Stimulated activated CD4-positive, alpha-beta T cell treated with anti-CD3 and anti-CD28 coated beads, Interleukin-2, amount 100 ng/mL, for 4 hours (primary cell): ENCODE results near the gene OR8I2.
"Not testable (repeated sequence)": the region's sequence is repeated elsewhere in the genome, so short reads cannot be mapped to it uniquely, and the experiment has no call there.

Experiments used
- DNase-seq: peaks from one replicate; pipeline ENCODE4 v3.0.0-alpha.2; 2020; ENCODE audit warnings: low read depth

The OR8I2 gene

DNA sequence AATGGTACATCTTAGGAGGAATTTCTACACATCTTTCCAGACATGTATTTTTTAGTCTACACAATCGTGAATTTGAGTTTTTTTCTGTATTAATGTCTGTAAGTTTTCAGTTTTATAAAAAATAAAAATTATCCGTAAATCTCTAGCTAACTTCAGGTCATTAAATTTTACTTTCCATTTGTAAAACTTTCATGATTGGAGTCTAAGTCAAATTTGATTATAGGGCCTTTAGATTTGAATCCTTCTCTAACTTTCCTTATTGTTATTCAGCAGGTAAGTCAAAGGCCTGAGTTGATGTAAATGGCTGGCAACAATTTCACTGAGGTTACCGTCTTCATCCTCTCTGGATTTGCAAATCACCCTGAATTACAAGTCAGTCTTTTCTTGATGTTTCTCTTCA, at the start of gene OR8I2:
Gene OR8I2 (plus strand): TSS at position 301 of the 400 bp plus-strand sequence. CDS start 0 bp downstream, at position 301.
- DNase-seq: no peak

DNA sequence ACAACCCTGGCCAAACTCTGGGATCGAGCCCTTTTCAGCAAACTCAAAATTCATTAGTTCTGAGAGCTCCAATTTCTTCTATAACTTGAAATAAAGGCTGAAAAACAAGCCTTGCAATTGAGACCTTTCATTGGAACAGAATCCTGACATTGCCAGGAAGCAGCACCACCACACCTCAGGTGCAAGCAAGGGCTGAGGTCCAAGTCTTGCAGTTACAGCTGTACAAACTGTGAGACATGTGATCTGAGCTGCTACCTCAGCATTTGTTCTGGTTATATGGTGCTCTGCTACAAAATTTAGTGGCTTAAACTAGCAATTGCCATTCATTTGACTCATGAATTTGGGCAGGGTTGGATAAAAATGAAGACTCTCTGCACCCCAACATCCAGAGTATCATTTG, 47.6 kb upstream of the OR8I2 start:
- DNase-seq: no peak

DNA sequence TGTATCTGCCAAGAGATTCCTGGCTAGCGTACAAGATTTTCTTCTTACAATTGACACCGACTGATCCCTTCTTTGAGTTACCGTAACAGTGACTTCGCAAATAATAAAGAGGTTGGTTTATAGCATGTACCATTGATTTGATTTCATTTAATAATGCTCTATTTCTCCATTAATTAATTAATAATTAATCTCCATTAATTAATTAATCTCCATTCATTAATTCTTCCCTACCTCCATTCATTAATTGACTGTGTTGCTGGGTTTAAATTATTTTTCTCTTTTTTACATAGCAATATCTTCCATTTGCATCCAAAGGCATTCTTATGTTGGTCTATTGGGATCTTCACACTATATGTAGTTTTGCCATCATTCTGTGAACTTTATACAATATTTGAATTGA, 44.6 kb upstream of the OR8I2 start:
- no peak for DNase-seq

DNA sequence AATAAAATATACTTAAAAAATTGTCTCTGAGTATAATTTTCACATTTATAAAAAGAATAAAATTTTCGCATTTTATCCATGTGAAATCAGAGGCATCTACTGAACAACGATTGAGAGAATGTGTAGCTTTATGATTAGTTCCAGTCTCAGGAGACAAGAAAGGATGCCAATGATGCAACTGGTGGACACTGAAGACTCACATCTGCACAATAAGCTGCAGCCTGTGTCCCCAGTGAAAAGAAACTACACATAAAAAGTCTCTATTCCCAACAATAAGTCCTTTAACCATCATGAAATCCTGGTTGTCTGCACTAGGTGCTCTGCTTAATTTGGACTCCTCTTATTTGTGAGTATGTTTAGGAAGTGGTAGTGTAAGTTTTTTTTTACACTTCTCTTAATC, 43.6 kb upstream of the OR8I2 start:
- no peak for DNase-seq

DNA sequence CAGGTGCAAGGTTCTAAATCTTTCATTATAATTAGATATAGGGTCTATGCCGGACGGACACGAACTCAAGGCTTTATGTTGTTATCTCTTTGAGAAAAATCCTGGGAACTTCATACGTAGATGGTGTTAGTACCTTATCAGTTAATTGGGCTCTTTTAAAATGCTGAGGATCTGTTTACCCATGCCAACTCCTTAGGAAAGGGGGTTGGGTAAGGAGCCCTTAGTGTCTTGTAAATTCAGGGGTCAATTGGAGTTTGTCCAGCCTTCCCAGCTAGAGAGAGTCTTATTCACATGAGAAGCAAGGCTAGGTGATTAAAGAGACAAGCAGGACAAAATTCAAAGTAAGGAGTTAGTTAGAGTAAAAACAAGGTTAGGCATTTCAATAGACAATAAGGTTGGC, 36.7 kb upstream of the OR8I2 start:
- not testable (repeated sequence) for DNase-seq

DNA sequence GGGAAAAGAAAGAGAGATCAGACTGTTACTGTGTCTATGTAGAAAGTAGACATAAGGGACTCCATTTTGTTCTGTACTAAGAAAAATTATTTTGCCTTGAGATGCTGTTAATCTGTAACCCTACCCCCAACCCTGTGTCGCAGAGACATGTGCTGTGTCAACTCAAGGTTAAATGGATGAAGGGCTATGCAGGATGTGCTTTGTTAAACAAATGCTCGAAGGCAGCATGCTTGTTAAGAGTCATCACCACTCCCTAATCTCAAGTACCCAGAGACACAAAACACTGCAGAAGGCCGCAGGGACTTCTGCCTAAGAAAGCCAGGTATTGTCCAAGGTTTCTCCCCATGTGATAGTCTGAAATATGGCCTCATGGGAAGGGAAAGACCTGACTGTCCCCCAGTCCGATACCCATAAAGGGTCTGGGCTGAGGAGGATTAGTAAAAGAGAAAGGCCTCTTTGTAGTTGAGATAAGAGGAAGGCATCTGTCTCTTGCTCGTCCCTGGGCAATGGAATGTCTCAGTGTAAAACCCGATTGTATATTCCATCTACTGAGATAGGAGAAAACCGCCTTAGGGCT, 35.4 kb upstream of the OR8I2 start:
- DNase-seq: not testable (repeated sequence)

DNA sequence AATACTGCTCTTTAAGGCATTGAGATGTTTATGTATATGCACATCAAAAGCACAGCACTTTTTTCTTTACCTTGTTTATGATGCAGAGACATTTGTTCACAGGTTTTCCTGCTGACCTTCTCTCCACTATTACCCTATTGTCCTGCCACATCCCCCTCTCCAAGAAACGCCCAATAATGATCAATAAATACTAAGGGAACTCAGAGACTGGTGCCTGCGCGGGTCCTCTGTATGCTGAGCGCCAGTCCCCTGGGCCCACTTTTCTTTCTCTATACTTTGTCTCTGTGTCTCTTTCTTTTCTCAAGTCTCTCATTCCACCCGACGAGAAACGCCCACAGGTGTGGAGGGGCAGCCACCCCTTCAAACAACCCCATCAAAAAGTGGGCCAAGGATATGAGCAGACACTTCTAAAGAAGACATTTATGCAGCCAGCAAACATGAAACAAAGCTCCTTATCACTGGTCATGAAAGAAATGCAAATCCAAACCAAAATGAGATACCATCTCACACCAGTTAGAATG, 34.8 kb upstream of the OR8I2 start:
- not testable (repeated sequence) for DNase-seq

DNA sequence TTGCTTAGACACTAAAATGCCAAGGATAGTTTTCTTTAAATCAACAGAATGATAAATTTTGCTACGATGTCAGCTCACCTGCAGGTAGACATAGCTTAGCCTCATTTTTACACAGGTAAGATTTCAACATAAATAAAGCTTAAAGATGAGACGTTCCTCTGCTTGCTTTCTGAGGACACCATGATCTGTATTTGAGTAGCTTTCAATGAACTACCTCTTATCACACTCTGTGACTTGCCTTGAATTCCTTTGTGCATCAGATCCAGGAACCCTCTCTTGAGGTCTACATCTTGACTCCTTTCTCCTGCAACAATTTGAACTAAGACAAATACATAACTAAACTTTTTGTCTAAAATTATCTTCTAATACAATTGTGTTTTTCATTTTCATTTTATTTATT, 26.1 kb upstream of the OR8I2 start:
- no peak for DNase-seq

DNA sequence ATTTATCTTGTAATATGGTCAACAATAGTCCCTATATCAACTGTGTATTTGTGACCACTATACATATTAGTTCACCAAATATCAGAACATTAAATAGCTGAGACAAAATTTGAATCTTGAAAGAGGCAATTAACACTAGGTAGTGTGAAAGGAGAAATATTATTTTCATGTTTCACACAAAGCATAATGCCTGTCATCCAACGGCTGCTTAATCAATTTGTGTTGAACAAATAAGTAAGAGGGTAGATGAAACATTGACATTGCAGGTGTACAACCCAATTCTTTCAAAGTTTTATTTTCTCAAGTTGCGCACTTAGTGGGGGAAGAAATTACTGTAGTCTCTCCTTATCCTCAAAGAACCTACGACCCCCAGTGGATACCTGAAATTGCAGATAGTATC, 3.4 kb upstream of the OR8I2 start:
- DNase-seq: no peak

DNA sequence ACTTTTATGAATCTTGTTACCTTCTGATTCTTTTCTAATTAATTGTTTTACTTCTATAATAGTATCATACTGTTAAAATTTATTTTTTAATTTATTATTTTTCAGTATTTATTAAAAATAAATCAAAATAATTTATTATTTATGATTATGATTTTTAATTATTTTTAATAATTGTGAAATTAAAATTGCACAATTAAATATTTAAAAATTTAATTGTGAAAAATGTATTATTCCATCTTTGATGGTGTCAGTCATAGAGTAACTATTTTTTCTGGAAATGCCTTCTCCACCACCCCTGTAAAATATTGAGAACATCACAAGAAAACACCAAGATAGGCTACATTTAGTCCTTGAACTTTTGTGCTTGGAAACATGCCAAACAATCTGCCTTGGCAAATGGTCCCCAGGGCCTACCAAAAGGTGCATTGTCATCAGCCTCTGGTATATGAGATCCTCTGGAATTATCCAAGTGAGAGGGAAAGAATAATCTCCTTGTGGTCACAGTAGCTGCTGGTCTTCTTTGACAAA, 10.2 kb downstream of the OR8I2 start, which contains the start of gene OR8H2:
Gene OR8H2 (plus strand): TSS at position 478 of the 528 bp plus-strand sequence. CDS start 1,356 bp downstream, outside the sequence.
- no peak for DNase-seq

DNA sequence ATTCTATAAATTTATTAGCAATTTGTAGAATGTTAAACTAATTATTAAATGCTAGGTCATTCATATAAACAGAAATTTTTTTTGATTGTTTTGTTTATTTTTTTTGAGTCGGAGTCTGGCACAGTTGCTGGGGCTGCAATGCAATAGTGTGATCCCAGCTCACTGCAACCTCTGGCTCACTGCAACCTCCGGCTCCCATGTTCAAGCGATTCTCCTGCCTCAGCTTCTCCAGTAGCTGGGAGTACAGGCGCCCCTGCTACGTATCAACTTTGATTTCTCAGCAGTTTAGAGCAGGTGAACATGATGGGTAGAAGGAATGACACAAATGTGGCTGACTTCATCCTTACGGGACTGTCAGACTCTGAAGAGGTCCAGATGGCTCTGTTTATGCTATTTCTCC, 29.0 kb downstream of the OR8I2 start, which contains the start of gene OR8H3:
Gene OR8H3 (plus strand): TSS at position 301 of the 400 bp plus-strand sequence. CDS start 0 bp downstream, at position 301.
- DNase-seq: no peak

DNA sequence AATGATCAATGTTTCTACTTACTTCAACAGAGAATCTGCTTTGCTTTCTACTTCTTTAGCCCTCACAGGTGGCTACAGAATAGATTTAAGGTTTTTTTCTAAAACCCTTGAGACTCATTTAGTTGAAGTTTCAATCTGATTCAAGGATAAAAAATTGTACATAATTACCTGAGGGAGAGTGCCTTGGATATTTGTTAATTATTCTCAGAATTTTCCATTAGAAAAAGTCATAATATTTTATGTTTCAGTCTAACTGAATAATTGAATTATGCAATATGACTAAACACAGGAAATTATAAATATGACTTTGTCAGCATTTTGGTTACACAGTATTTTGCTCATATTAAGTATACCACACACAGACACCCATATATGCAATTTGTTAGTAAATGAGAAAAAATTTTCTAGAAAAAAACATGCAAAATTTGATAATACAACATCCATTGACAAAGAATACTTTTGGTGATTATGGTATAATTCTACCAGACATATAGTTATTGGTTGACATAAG, 47.1 kb downstream of the OR8I2 start, which contains the start of gene OR8J3:
Gene OR8J3 (minus strand): TSS at position 51 of the 511 bp plus-strand sequence. CDS start 2,483 bp downstream, outside the sequence.
- DNase-seq: no peak

DNA sequence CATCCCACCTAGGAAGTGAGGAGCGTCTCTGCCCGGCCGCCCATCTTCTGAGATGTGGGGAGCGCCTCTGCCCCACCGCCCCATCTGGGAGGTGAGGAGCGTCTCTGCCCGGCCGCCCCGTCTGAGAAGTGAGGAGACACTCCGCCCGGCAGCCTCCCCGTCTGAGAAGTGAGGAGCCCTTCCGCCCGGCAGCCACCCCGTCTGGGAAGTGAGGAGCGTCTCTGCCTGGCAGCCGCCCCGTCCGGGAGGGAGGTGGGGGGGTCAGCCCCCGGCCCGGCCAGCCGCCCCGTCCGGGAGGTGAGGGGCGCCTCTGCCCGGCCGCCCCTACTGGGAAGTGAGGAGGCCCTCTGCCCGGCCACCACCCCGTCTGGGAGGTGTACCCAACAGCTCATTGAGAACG, 50.6 kb downstream of the OR8I2 start:
- DNase-seq: not testable (repeated sequence)
